GM23338 (cell line): ENCODE measurements around the gene HPS3. TPM values are rescaled to one million over a fixed set of nuclear protein-coding genes. Genes with fewer than 3 reads are reported as not detected.

Source experiments
- ATAC-seq: fragments of 200-7000 bp; cut with Tn5 transposase; 3 replicates; pipeline ENCODE4 v1.9.1; 2020
- DNase-seq: peaks from one replicate; pipeline ENCODE4 v3.0.0-alpha.2; 2015; ENCODE audit warnings: low spot score
- H2AFZ ChIP-seq: fragments of 200-600 bp; sonication (generic); 2 replicates; pipeline ENCODE4 v1.8.0; 2016; ENCODE audit warnings: antibody characterized with exemption, mild to moderate bottlenecking, moderate library complexity
- H3F3A ChIP-seq: fragments of 200-600 bp; sonication (generic); replicated peaks from 2 replicates; pipeline ENCODE4 v1.8.0; 2017; ENCODE audit warnings: antibody characterized with exemption, mixed run types, low read depth
- H3K27ac ChIP-seq: fragments of 200-600 bp; sonication (generic); 2 replicates; pipeline ENCODE4 v1.6.1; 2016; ENCODE audit warnings: low read depth
- H3K27me3 ChIP-seq: fragments of 200-600 bp; sonication (generic); 2 replicates; pipeline ENCODE4 v1.8.0; 2016; ENCODE audit warnings: mild to moderate bottlenecking, mixed run types, moderate library complexity; ENCODE audit not compliant: insufficient read depth
- H3K36me3 ChIP-seq: fragments of 200-600 bp; sonication (generic); 2 replicates; pipeline ENCODE4 v1.8.0; 2016; ENCODE audit warnings: mild to moderate bottlenecking; ENCODE audit not compliant: insufficient read depth
- H3K4me1 ChIP-seq: fragments of 200-600 bp; sonication (generic); 2 replicates; pipeline ENCODE4 v1.8.0; 2016; ENCODE audit warnings: mild to moderate bottlenecking, moderate library complexity; ENCODE audit not compliant: insufficient read depth
- H3K4me2 ChIP-seq: fragments of 200-600 bp; sonication (generic); 2 replicates; pipeline ENCODE4 v1.7.1; 2017; ENCODE audit warnings: mixed run types
- H3K4me3 ChIP-seq: fragments of 200-600 bp; sonication (generic); 2 replicates; pipeline ENCODE4 v1.6.1; 2016; ENCODE audit warnings: mixed run types
- H3K79me2 ChIP-seq: fragments of 200-600 bp; sonication (generic); replicated peaks from 2 replicates; pipeline ENCODE4 v1.8.0; 2017; ENCODE audit warnings: mild to moderate bottlenecking; ENCODE audit not compliant: insufficient read depth
- H3K9me2 ChIP-seq: fragments of 200-600 bp; sonication (generic); 2 replicates; pipeline ENCODE4 v1.8.0; 2017; ENCODE audit not compliant: insufficient read depth
- H4K20me1 ChIP-seq: fragments of 200-600 bp; sonication (generic); replicated peaks from 2 replicates; pipeline ENCODE4 v1.8.0; 2017; ENCODE audit warnings: mild to moderate bottlenecking; ENCODE audit not compliant: insufficient read depth
- H3K27ac Mint-ChIP-seq: 2 replicates; pipeline ENCODE4 v1.8.0; 2020; ENCODE audit warnings: inconsistent platforms, mild to moderate bottlenecking, moderate library complexity, mixed read lengths
- H3K27me3 Mint-ChIP-seq: 3 replicates; pipeline ENCODE4 v1.8.0; 2022; ENCODE audit warnings: low read depth, mild to moderate bottlenecking, moderate library complexity, mixed read lengths, inconsistent platforms; ENCODE audit not compliant: insufficient read depth, poor library complexity
- H3K36me3 Mint-ChIP-seq: 3 replicates; pipeline ENCODE4 v1.8.0; 2021; ENCODE audit warnings: low read depth, mild to moderate bottlenecking, inconsistent platforms, moderate library complexity, mixed read lengths
- H3K4me1 Mint-ChIP-seq: 3 replicates; pipeline ENCODE4 v1.8.0; 2020; ENCODE audit warnings: mild to moderate bottlenecking, inconsistent platforms, mixed read lengths
- H3K4me3 Mint-ChIP-seq: 3 replicates; pipeline ENCODE4 v1.8.0; 2021; ENCODE audit warnings: moderate library complexity, mild to moderate bottlenecking, inconsistent platforms, mixed read lengths
- H3K9me3 Mint-ChIP-seq: 3 replicates; pipeline ENCODE4 v1.8.0; 2020; ENCODE audit warnings: moderate library complexity, mild to moderate bottlenecking, inconsistent platforms, mixed read lengths
- CREB1 ChIP-seq: fragments of 250-450 bp; sonication (Bioruptor Pico); IDR thresholded peaks from 2 replicates; pipeline ENCODE4 v1.5.0; 2020; ENCODE audit warnings: low read depth, mild to moderate bottlenecking, moderate library complexity
- EZH2phosphoT487 ChIP-seq: fragments of 200-600 bp; sonication (generic); IDR thresholded peaks from one replicate; pipeline ENCODE4 v1.8.1; 2018; ENCODE audit warnings: antibody characterized with exemption; ENCODE audit not compliant: unreplicated experiment
- POLR2AphosphoS5 ChIP-seq: IDR thresholded peaks from 2 replicates; pipeline ENCODE4 v1.6.1; 2016; ENCODE audit warnings: antibody characterized with exemption, low read depth
- REST ChIP-seq: IDR thresholded peaks from one replicate; pipeline ENCODE4 v1.6.1; 2018; ENCODE audit warnings: antibody characterized with exemption; ENCODE audit not compliant: unreplicated experiment
- ZNF114 ChIP-seq: fragments of 250-450 bp; sonication (Bioruptor Pico); IDR thresholded peaks from 2 replicates; pipeline ENCODE4 v1.5.0; 2020; ENCODE audit warnings: mild to moderate bottlenecking, moderate library complexity
- polyA plus RNA-seq: library from polyadenylated mRNA; unstranded; fragments of >200 nt; fragmentation: Nextera tagmentation; extraction: Ambion mirVana; gene quantifications from 2 replicates; pipeline ENCODE4 v1.2.1, GENCODE V29; 2016
- total RNA-seq: library from RNA; depleted of rRNA; stranded (reverse); fragments of >200 nt; shearing (Covaris generic); gene quantifications from 2 replicates; pipeline ENCODE4 v1.2.3, GENCODE V29; 2014
- TF ChIP-seq, protein P1 (sequence below), 2 experiments: fragments of 200-600 bp in 1 of 2; sonication (generic) in 1 of 2; conservative IDR thresholded peaks; 2 replicates each; pipeline versions ENCODE4 v1.5.1 to v1.6.1; 2016 to 2017; ENCODE audit warnings: antibody characterized with exemption in 2 of 2, low read depth in 2 of 2, mild to moderate bottlenecking in 2 of 2, moderate library complexity in 1 of 2
- TF ChIP-seq, protein P2 (sequence below): IDR thresholded peaks from 2 replicates; pipeline ENCODE4 v1.6.1; 2016; ENCODE audit warnings: antibody characterized with exemption
- TF ChIP-seq, protein P3 (sequence below): fragments of 250-450 bp; sonication (Bioruptor Pico); IDR thresholded peaks from 2 replicates; pipeline ENCODE4 v1.5.0; 2020; ENCODE audit warnings: mild to moderate bottlenecking, moderate library complexity

HPS3 gene
- total and polyA plus RNA-seq, 2 experiments from 2014 or later, result 41.7 to 66.8 TPM

DNA sequence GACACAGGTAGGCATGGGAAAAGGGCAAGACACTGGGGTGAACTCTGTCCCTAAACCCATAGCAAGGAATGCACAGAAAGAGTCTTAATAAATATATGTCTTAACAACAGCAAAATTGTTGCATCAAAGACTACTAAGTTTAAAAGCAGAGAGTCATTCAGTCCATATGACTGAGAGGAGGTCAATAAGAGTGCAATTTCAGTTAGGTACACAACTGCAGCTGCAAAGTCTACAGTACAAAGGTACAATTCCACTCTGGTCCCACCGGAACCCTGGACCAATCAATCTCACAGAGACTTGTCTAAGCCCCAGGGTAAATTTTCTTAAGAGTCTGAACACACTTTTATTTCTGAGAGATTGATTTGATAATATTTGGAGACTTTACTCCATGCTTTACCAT is 85.3 kb downstream of the HPS3 start (continued):
- TF ChIP-seq REST, result no peak
- no peak for TF ChIP-seq ZNF114 (CRISPR knock-in tag)

DNA sequence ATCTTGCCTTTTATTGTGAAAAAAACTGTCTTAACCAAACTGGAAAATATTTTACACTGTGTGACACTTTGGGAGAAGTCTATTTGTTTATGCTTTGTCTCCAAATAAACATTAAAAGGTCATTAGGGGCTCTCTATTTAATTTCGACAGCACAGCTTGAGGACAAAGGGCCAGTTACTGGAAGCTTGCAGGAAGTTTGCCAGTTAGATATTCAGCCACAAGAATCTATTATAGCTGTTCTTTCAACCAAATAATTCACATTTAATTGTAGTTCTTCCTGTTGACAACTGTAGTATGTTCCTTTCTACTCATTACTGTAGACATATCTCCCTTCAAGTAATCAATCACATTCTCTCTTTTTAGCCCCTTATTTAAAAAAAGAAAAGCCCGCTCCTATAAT is 86.1 kb downstream of the HPS3 start:
- DNase-seq (no peak), ATAC-seq (no peak)
- no peaks in the 10 kb centered on the region for H4K20me1 ChIP-seq
- peak overlapping the region; percentile 30; the same call in 1 of the 2 replicates for H3K4me2 ChIP-seq
- H3K4me1 ChIP-seq, result peaks cover 7% of the 10 kb centered on the region
- H3K4me1 Mint-ChIP-seq, result peaks cover 13% of the 10 kb centered on the region
- H3K4me3 Mint-ChIP-seq, result no peak overlapping the region
- H3K36me3 Mint-ChIP-seq, result peaks cover 3% of the 10 kb centered on the region; the same call in 1 of the 3 replicates
- H3K27me3 ChIP-seq, result no peaks in the 10 kb centered on the region
- no peak overlapping the region for H3K27ac Mint-ChIP-seq
- no peaks in the 10 kb centered on the region for H3K36me3 ChIP-seq
- no peaks in the 10 kb centered on the region for H3F3A ChIP-seq
- 0 out of 2 replicates have a peak, but pooled peaks cover 3% of the 10 kb centered on the region for H3K9me2 ChIP-seq
- peaks cover 3% of the 10 kb centered on the region for H3K27me3 Mint-ChIP-seq
- no peaks in the 10 kb centered on the region for H3K79me2 ChIP-seq
- H3K4me3 ChIP-seq, result no peak overlapping the region
- H3K27ac ChIP-seq, result no peak overlapping the region
- no peak overlapping the region; the same call in 1 of the 2 replicates for H2AFZ ChIP-seq
- H3K9me3 Mint-ChIP-seq, result no peaks in the 10 kb centered on the region
- TF ChIP-seq REST, result no peak
- no peak for TF ChIP-seq ZNF114 (CRISPR knock-in tag)
- TF ChIP-seq, protein P1, sequence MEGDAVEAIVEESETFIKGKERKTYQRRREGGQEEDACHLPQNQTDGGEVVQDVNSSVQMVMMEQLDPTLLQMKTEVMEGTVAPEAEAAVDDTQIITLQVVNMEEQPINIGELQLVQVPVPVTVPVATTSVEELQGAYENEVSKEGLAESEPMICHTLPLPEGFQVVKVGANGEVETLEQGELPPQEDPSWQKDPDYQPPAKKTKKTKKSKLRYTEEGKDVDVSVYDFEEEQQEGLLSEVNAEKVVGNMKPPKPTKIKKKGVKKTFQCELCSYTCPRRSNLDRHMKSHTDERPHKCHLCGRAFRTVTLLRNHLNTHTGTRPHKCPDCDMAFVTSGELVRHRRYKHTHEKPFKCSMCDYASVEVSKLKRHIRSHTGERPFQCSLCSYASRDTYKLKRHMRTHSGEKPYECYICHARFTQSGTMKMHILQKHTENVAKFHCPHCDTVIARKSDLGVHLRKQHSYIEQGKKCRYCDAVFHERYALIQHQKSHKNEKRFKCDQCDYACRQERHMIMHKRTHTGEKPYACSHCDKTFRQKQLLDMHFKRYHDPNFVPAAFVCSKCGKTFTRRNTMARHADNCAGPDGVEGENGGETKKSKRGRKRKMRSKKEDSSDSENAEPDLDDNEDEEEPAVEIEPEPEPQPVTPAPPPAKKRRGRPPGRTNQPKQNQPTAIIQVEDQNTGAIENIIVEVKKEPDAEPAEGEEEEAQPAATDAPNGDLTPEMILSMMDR (conservative IDR thresholded peaks at IDR 0.05; ENCODE audit: low read depth in 2 of 2), result no peak
- TF ChIP-seq, protein P2, sequence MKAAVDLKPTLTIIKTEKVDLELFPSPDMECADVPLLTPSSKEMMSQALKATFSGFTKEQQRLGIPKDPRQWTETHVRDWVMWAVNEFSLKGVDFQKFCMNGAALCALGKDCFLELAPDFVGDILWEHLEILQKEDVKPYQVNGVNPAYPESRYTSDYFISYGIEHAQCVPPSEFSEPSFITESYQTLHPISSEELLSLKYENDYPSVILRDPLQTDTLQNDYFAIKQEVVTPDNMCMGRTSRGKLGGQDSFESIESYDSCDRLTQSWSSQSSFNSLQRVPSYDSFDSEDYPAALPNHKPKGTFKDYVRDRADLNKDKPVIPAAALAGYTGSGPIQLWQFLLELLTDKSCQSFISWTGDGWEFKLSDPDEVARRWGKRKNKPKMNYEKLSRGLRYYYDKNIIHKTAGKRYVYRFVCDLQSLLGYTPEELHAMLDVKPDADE, result no peak
- no peak for TF ChIP-seq POLR2AphosphoS5
- TF ChIP-seq CREB1 (CRISPR knock-in tag), result no peak
- TF ChIP-seq EZH2phosphoT487, result no peak
- TF ChIP-seq, protein P3, sequence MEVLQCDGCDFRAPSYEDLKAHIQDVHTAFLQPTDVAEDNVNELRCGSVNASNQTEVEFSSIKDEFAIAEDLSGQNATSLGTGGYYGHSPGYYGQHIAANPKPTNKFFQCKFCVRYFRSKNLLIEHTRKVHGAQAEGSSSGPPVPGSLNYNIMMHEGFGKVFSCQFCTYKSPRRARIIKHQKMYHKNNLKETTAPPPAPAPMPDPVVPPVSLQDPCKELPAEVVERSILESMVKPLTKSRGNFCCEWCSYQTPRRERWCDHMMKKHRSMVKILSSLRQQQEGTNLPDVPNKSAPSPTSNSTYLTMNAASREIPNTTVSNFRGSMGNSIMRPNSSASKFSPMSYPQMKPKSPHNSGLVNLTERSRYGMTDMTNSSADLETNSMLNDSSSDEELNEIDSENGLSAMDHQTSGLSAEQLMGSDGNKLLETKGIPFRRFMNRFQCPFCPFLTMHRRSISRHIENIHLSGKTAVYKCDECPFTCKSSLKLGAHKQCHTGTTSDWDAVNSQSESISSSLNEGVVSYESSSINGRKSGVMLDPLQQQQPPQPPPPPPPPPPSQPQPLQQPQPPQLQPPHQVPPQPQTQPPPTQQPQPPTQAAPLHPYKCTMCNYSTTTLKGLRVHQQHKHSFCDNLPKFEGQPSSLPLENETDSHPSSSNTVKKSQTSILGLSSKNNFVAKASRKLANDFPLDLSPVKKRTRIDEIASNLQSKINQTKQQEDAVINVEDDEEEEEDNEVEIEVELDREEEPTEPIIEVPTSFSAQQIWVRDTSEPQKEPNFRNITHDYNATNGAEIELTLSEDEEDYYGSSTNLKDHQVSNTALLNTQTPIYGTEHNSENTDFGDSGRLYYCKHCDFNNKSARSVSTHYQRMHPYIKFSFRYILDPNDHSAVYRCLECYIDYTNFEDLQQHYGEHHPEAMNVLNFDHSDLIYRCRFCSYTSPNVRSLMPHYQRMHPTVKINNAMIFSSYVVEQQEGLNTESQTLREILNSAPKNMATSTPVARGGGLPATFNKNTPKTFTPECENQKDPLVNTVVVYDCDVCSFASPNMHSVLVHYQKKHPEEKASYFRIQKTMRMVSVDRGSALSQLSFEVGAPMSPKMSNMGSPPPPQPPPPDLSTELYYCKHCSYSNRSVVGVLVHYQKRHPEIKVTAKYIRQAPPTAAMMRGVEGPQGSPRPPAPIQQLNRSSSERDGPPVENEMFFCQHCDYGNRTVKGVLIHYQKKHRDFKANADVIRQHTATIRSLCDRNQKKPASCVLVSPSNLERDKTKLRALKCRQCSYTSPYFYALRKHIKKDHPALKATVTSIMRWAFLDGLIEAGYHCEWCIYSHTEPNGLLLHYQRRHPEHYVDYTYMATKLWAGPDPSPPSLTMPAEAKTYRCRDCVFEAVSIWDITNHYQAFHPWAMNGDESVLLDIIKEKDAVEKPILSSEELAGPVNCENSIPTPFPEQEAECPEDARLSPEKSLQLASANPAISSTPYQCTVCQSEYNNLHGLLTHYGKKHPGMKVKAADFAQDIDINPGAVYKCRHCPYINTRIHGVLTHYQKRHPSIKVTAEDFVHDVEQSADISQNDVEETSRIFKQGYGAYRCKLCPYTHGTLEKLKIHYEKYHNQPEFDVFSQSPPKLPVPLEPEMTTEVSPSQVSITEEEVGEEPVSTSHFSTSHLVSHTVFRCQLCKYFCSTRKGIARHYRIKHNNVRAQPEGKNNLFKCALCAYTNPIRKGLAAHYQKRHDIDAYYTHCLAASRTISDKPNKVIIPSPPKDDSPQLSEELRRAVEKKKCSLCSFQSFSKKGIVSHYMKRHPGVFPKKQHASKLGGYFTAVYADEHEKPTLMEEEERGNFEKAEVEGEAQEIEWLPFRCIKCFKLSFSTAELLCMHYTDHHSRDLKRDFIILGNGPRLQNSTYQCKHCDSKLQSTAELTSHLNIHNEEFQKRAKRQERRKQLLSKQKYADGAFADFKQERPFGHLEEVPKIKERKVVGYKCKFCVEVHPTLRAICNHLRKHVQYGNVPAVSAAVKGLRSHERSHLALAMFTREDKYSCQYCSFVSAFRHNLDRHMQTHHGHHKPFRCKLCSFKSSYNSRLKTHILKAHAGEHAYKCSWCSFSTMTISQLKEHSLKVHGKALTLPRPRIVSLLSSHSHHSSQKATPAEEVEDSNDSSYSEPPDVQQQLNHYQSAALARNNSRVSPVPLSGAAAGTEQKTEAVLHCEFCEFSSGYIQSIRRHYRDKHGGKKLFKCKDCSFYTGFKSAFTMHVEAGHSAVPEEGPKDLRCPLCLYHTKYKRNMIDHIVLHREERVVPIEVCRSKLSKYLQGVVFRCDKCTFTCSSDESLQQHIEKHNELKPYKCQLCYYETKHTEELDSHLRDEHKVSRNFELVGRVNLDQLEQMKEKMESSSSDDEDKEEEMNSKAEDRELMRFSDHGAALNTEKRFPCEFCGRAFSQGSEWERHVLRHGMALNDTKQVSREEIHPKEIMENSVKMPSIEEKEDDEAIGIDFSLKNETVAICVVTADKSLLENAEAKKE (CRISPR knock-in tag), result no peak
